ENCODE results near the gene XYLT1. TPM values are rescaled to one million over a fixed set of nuclear protein-coding genes. Genes with fewer than 3 reads are reported as not detected.

The XYLT1 gene
- total and polyA plus RNA-seq, 9 of the 15 experiments (the other 6 are each of a cell fraction or from before 2014, with no cell fraction given), result 0.03 to 0.09 (median 0.08) TPM; not detected in 6

DNA sequence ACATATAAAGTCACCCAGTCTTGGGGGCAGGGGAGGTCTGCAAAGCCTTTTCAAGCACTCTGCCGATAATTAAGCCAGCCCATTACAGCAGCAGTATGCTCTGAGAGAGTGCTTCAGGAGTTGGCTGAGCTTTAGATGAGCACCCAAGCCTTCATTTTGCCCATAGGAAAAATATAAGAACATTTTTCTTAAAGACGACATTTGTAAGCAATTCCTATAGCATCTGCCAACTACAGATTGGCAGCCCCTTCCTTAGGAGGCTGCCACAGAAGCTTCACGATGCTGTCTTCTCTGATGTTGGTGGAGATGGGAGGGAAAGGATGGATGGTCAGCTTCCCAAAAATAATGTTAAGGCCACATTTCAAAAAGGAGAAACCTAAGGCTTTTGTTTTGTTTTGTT lies 367.5 kb downstream of the XYLT1 start (continued):
- TF ChIP-seq, protein P1, sequence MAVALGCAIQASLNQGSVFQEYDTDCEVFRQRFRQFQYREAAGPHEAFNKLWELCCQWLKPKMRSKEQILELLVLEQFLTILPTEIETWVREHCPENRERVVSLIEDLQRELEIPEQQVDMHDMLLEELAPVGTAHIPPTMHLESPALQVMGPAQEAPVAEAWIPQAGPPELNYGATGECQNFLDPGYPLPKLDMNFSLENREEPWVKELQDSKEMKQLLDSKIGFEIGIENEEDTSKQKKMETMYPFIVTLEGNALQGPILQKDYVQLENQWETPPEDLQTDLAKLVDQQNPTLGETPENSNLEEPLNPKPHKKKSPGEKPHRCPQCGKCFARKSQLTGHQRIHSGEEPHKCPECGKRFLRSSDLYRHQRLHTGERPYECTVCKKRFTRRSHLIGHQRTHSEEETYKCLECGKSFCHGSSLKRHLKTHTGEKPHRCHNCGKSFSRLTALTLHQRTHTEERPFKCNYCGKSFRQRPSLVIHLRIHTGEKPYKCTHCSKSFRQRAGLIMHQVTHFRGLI (CRISPR knock-in tag; IDR thresholded peaks at IDR 0.05), result no peak
- no peak for TF ChIP-seq BRD4 (IDR thresholded peaks at IDR 0.05)
- no peak for TF ChIP-seq GATAD2B (IDR thresholded peaks at IDR 0.05; ENCODE audit: borderline replicate concordance)
- no peak for TF ChIP-seq FOXK2 (conservative IDR thresholded peaks at IDR 0.05 in 1 of 2, IDR thresholded peaks at IDR 0.05 in 1 of 2; ENCODE audit: low read depth in 2 of 2)
- TF ChIP-seq SP1 (CRISPR knock-in tag; IDR thresholded peaks at IDR 0.05), result no peak
- no peak for TF ChIP-seq TEAD1 (CRISPR knock-in tag; IDR thresholded peaks at IDR 0.05)
- TF ChIP-seq SLC30A9 (CRISPR knock-in tag; IDR thresholded peaks at IDR 0.05), result no peak

GRCh38 chr16:17101646-17102045 lies 369.1 kb downstream of the XYLT1 start:
- 17% methylated on average over 2 of the region's 2 CpGs for WGBS (ENCODE audit: insufficient coverage, low coverage, missing lambda C conversion rate)
- peak; percentile 99 for ATAC-seq
- TF ChIP-seq CBFA2T3 (IDR thresholded peaks at IDR 0.05), result no peak
- no peak for TF ChIP-seq MLLT1 (IDR thresholded peaks at IDR 0.05)
- no peak for TF ChIP-seq HIVEP1 (CRISPR knock-in tag; IDR thresholded peaks at IDR 0.05)
- TF ChIP-seq FOSL1 (tag; conservative IDR thresholded peaks at IDR 0.05), result no peak
- TF ChIP-seq, protein P2, sequence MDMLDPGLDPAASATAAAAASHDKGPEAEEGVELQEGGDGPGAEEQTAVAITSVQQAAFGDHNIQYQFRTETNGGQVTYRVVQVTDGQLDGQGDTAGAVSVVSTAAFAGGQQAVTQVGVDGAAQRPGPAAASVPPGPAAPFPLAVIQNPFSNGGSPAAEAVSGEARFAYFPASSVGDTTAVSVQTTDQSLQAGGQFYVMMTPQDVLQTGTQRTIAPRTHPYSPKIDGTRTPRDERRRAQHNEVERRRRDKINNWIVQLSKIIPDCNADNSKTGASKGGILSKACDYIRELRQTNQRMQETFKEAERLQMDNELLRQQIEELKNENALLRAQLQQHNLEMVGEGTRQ (CRISPR knock-in tag; IDR thresholded peaks at IDR 0.05), result peak; percentile 97
- peak; percentile 53; the same call in 1 of the 2 replicates for TF ChIP-seq CREM (IDR thresholded peaks at IDR 0.05; ENCODE audit: low read depth)
- TF ChIP-seq, protein P3, sequence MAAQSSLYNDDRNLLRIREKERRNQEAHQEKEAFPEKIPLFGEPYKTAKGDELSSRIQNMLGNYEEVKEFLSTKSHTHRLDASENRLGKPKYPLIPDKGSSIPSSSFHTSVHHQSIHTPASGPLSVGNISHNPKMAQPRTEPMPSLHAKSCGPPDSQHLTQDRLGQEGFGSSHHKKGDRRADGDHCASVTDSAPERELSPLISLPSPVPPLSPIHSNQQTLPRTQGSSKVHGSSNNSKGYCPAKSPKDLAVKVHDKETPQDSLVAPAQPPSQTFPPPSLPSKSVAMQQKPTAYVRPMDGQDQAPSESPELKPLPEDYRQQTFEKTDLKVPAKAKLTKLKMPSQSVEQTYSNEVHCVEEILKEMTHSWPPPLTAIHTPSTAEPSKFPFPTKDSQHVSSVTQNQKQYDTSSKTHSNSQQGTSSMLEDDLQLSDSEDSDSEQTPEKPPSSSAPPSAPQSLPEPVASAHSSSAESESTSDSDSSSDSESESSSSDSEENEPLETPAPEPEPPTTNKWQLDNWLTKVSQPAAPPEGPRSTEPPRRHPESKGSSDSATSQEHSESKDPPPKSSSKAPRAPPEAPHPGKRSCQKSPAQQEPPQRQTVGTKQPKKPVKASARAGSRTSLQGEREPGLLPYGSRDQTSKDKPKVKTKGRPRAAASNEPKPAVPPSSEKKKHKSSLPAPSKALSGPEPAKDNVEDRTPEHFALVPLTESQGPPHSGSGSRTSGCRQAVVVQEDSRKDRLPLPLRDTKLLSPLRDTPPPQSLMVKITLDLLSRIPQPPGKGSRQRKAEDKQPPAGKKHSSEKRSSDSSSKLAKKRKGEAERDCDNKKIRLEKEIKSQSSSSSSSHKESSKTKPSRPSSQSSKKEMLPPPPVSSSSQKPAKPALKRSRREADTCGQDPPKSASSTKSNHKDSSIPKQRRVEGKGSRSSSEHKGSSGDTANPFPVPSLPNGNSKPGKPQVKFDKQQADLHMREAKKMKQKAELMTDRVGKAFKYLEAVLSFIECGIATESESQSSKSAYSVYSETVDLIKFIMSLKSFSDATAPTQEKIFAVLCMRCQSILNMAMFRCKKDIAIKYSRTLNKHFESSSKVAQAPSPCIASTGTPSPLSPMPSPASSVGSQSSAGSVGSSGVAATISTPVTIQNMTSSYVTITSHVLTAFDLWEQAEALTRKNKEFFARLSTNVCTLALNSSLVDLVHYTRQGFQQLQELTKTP (IDR thresholded peaks at IDR 0.05; ENCODE audit: low read depth in 1 of 2, partially characterized antibody in 2 of 2), result peak in 1 of 2 experiments; percentile 92

More at GRCh38 chr16:17101646-17102045, 369.1 kb downstream of the XYLT1 start:
- no peak overlapping the region for H2AFZ ChIP-seq (ENCODE audit: low read depth, low read length)
- H3K9ac ChIP-seq (ENCODE audit: insufficient read depth in 1 of 2, low read depth in 2 of 2, low read length in 2 of 2), result no peak overlapping the region
- peak; percentile 85 for FAIRE-seq
- no peak overlapping the region for H3K4me3 ChIP-seq
- H3K36me3 ChIP-seq (ENCODE audit: control insufficient read depth, insufficient read depth, low read length), result no peaks in the 10 kb centered on the region; the same call in 2 of the 3 replicates
- ChIA-PET CTCF (ENCODE audit: low intra/inter-chr PET ratio) (no interaction called here), POLR2A (interaction anchor here (1.0 kb wide), 1 partner anchor 14 kb away, joined by 4 read pairs; no protein-coding TSS in a partner anchor)
- H3K27me3 ChIP-seq (ENCODE audit: control insufficient read depth in 2 of 2, insufficient read depth in 2 of 2, low read length in 2 of 2), result no peaks in the 10 kb centered on the region
- BruUV-seq (replicated peaks), result no TSS peak
- H3K9me3 ChIP-seq (replicated peaks; ENCODE audit: control insufficient read depth, insufficient read depth, low read depth, low read length), result no peaks in the 10 kb centered on the region
- in situ Hi-C loops (cut with MboI) (no loop called here), intact Hi-C loops (cut with micrococcal nuclease) (no loop called here)
- no peak overlapping the region for H3K27ac ChIP-seq (ENCODE audit: extremely low read depth, low read depth, low read length)
- H3K79me2 ChIP-seq (ENCODE audit: control insufficient read depth, insufficient read depth, low read length), result no peaks in the 10 kb centered on the region
- H3K4me1 ChIP-seq (replicated peaks in 1 of 2; ENCODE audit: control insufficient read depth in 2 of 2, insufficient read depth in 2 of 2, low read length in 2 of 2), result no peaks in the 10 kb centered on the region
- no peak overlapping the region for H3K4me2 ChIP-seq (ENCODE audit: insufficient read depth, low read length)
- no peaks in the 10 kb centered on the region for H3K9me1 ChIP-seq (ENCODE audit: control insufficient read depth, insufficient read depth, low read length)
- DNase-seq (ENCODE audit: extremely low read depth in 1 of 4, low spot score in 3 of 4), result peak; percentile 37 to 49 (median 47)
- H4K20me1 ChIP-seq (replicated peaks; ENCODE audit: control insufficient read depth, insufficient read depth, low read length), result peaks cover 33% of the 10 kb centered on the region

Measured in K562 (cell line).